Panc1 (cell line): Measurements from ENCODE around the gene ATP5F1E. TPM values are rescaled to one million over a fixed set of nuclear protein-coding genes. Genes with fewer than 3 reads are reported as not detected.

ENCODE experiments used
- ATAC-seq: fragments of 200-7000 bp; cut with Tn5 transposase; 2 replicates; pipeline ENCODE4 v1.9.1; 2020; ENCODE audit warnings: mild to moderate bottlenecking, moderate library complexity
- BruUV-seq: library from RNA; stranded (reverse); fragments of 400-500 nt; replicated peaks from 2 replicates; lab custom pipeline; 2021; lab: Mats Ljungman, UMichigan
- CTCF ChIA-PET: fragments of 300-600 bp; sonication (Branson Sonifier 250); formaldehyde crosslinking; loops from one replicate; lab custom pipeline; 2022; ENCODE audit warnings: antibody characterized with exemption; lab: Charles Lee
- POLR2A ChIA-PET: fragments of 300-600 bp; sonication (Branson Sonifier 250); formaldehyde crosslinking; loops from one replicate; lab custom pipeline; 2022; ENCODE audit warnings: antibody characterized with exemption; lab: Charles Lee
- DNase-seq: peaks from one replicate; pipeline ENCODE4 v3.0.0-alpha.2; 2010; ENCODE audit warnings: low read depth, low spot score
- H3K27ac ChIP-seq: 2 replicates; pipeline ENCODE4 v1.5.1; 2011; ENCODE audit warnings: mild to moderate bottlenecking, low read length, inconsistent platforms
- H3K27me3 ChIP-seq: fragments of 200-500 bp; sonication (Bioruptor generic); 2 replicates; pipeline ENCODE4 v1.6.0; 2014; ENCODE audit warnings: low read length, inconsistent platforms; ENCODE audit not compliant: control insufficient read depth, insufficient read depth
- H3K36me3 ChIP-seq: fragments of 200-500 bp; sonication (Bioruptor generic); 2 replicates; pipeline ENCODE4 v1.5.1; 2014; ENCODE audit warnings: inconsistent platforms, mild to moderate bottlenecking, low read length, moderate library complexity; ENCODE audit not compliant: control insufficient read depth, insufficient read depth
- H3K4me1 ChIP-seq: 2 replicates; pipeline ENCODE4 v1.5.1; 2011; ENCODE audit warnings: inconsistent platforms, mild to moderate bottlenecking, low read length, moderate library complexity; ENCODE audit not compliant: control insufficient read depth, insufficient read depth
- H3K4me3 ChIP-seq, 2 experiments: 2 replicates each; pipeline ENCODE4 v1.5.1; 2011 to 2012; ENCODE audit warnings: low read depth in 2 of 2, low read length in 2 of 2, mild to moderate bottlenecking in 2 of 2, inconsistent platforms in 1 of 2, moderate library complexity in 1 of 2
- H3K9me3 ChIP-seq: fragments of 200-500 bp; sonication (Bioruptor generic); 2 replicates; pipeline ENCODE4 v1.5.1; 2014; ENCODE audit warnings: low read depth, mild to moderate bottlenecking, inconsistent platforms, low read length, moderate library complexity; ENCODE audit not compliant: control insufficient read depth, insufficient read depth
- CTCF ChIP-seq: fragments of 450-650 bp; IDR thresholded peaks from 2 replicates; pipeline ENCODE4 v1.5.1; 2017; ENCODE audit warnings: mild to moderate bottlenecking
- POLR2AphosphoS5 ChIP-seq: IDR thresholded peaks from 2 replicates; pipeline ENCODE4 v1.6.1; 2012; ENCODE audit warnings: mild to moderate bottlenecking, low read depth, low read length, moderate library complexity
- REST ChIP-seq, 2 experiments: IDR thresholded peaks; 2 replicates each; pipeline ENCODE4 v1.6.1; 2011 to 2012; ENCODE audit warnings: low read depth in 2 of 2, control low read depth in 1 of 2, low read length in 1 of 2, mild to moderate bottlenecking in 1 of 2, moderate library complexity in 1 of 2; ENCODE audit not compliant: insufficient read depth in 1 of 2
- SIN3A ChIP-seq: IDR thresholded peaks from 2 replicates; pipeline ENCODE4 v1.6.1; 2012; ENCODE audit warnings: low read depth, mild to moderate bottlenecking, low read length, moderate library complexity, borderline replicate concordance; ENCODE audit not compliant: insufficient read depth
- TCF7L2 ChIP-seq: IDR thresholded peaks from 2 replicates; pipeline ENCODE4 v1.6.1; 2011; ENCODE audit warnings: mild to moderate bottlenecking, low read depth, low read length, inconsistent platforms
- in situ Hi-C: cut with HindIII; loops from 2 replicates; pipeline ENCODE4 v1.10.0; 2016; ENCODE audit warnings: low sequenced_read_pairs, low pct_unique_long_range_greater_than_20kb
- intact Hi-C: fragments of 100-400 bp; cut with micrococcal nuclease; formaldehyde crosslinking; loops from one replicate; pipeline ENCODE4 v1.10.0; 2022; ENCODE audit not compliant: unreplicated experiment
- total RNA-seq: library from RNA; stranded (reverse); gene quantifications from one replicate; pipeline ENCODE4 v1.2.1, GENCODE V29; 2021; ENCODE audit not compliant: unreplicated experiment

ATP5F1E gene
- total RNA-seq, 1 experiment from 2014 or later: 90.6 TPM

GRCh38 chr20:59002874-59003399, 29.2 kb downstream of the ATP5F1E start:
- TF ChIP-seq REST (IDR thresholded peaks at IDR 0.05; ENCODE audit: insufficient read depth in 1 of 2, low read depth in 2 of 2, low read length in 1 of 2): no peak
- TF ChIP-seq TCF7L2: no peak
- TF ChIP-seq POLR2AphosphoS5: no peak
- no peak for TF ChIP-seq SIN3A
- TF ChIP-seq CTCF: no peak
- in situ Hi-C loops: no loop called here
- Histone ChIP-seq H3K27ac (no peak overlapping the region), H3K27me3 (no peaks in the 10 kb centered on the region), H3K4me1 (peaks cover 13% of the 10 kb centered on the region), H3K9me3 (no peaks in the 10 kb centered on the region), H3K4me3 (no peak overlapping the region), H3K36me3 (no peaks in the 10 kb centered on the region)
- intact Hi-C loops: no loop called here
- CTCF ChIA-PET: no interaction called here
- POLR2A ChIA-PET: interaction anchor here (0.5 kb wide), 1 partner anchor 238 kb away, joined by 6 read pairs; no protein-coding TSS in a partner anchor
- DNase-seq (no peak), ATAC-seq (no peak)
- no TSS peak for BruUV-seq

GRCh38 chr20:59002388-59002787, 29.7 kb downstream of the ATP5F1E start:
- H3K36me3 ChIP-seq: no peaks in the 10 kb centered on the region
- ChIA-PET POLR2A (no interaction called here), CTCF (no interaction called here)
- TF ChIP-seq SIN3A (no peak), TCF7L2 (no peak), REST (IDR thresholded peaks at IDR 0.05; ENCODE audit: insufficient read depth in 1 of 2, low read depth in 2 of 2, low read length in 1 of 2) (no peak), POLR2AphosphoS5 (no peak)
- H3K4me3 ChIP-seq: no peak overlapping the region
- no peaks in the 10 kb centered on the region for H3K27me3 ChIP-seq
- peaks cover 13% of the 10 kb centered on the region for H3K4me1 ChIP-seq
- H3K9me3 ChIP-seq: no peaks in the 10 kb centered on the region
- no TSS peak for BruUV-seq
- in situ Hi-C loops: no loop called here
- no peak overlapping the region for H3K27ac ChIP-seq
- intact Hi-C loops: no loop called here
- DNase-seq: no peak
- ATAC-seq: no peak
